ENCODE data around the gene VPS13A. TPM values are rescaled to one million over a fixed set of nuclear protein-coding genes. Genes with fewer than 3 reads are reported as not detected.

Gene VPS13A
- total and polyA plus RNA-seq, 2 of the 13 experiments (the other 11 are each of a cell fraction or from before 2014, with no cell fraction given) = 20.4 to 20.7 TPM

DNA sequence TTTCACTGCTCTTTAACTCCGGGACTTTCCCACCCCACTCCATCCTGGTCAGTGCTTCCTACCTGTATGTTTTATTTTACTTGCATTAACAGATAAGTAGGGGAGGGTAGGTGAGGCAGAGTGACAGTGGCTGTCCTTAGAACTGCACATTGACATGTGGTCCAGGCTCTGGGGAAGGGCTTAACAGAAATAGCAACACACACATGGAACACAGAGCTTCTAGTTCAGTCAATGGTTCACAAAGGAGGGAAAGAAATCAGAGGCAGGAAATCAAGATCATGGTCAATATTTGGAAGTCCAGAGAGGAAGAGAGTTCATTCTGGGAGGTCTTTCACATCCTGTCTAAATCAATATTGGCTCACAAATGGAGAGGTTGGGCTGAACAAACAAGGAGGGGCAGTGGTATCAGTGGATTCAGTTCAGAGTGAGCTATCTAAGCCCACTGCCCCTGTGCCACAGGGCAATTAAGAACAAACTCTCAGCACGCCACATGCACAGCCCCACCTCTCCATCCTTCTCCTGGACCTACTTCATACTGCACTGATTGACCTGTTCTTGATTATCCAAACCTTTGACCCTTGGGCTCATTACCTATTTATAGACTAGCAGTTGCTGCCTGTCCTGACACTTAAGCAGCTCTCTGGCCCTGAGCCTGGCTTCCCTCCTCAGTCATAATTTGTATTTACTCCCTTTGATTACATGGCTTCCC lies 6.2 kb upstream of the VPS13A start (continued):
- TF ChIP-seq, protein P1, sequence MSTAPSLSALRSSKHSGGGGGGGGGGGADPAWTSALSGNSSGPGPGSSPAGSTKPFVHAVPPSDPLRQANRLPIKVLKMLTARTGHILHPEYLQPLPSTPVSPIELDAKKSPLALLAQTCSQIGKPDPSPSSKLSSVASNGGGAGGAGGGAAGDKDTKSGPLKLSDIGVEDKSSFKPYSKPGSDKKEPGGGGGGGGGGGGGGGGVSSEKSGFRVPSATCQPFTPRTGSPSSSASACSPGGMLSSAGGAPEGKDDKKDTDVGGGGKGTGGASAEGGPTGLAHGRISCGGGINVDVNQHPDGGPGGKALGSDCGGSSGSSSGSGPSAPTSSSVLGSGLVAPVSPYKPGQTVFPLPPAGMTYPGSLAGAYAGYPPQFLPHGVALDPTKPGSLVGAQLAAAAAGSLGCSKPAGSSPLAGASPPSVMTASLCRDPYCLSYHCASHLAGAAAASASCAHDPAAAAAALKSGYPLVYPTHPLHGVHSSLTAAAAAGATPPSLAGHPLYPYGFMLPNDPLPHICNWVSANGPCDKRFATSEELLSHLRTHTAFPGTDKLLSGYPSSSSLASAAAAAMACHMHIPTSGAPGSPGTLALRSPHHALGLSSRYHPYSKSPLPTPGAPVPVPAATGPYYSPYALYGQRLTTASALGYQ (CRISPR knock-in tag; IDR thresholded peaks at IDR 0.05) = peak; percentile 98
- TF ChIP-seq RCOR2 (CRISPR knock-in tag; IDR thresholded peaks at IDR 0.05) (peak; percentile 97), ZNF761 (CRISPR knock-in tag; conservative IDR thresholded peaks at IDR 0.05) (peak; percentile 92), ZMYM2 (CRISPR knock-in tag; IDR thresholded peaks at IDR 0.05) (0 out of 2 replicates have a peak, but pooled peaks have one; percentile 62), MEIS1 (CRISPR knock-in tag; IDR thresholded peaks at IDR 0.05; ENCODE audit: borderline replicate concordance) (peak; percentile 83; the same call in 1 of the 2 replicates), ZFP62 (CRISPR knock-in tag; IDR thresholded peaks at IDR 0.05) (no peak), ZNF510 (CRISPR knock-in tag; IDR thresholded peaks at IDR 0.05; ENCODE audit: low read depth) (0 out of 2 replicates have a peak, but pooled peaks have one; percentile 56), ZNF746 (CRISPR knock-in tag; IDR thresholded peaks at IDR 0.05) (peak; percentile 91), ARNTL (CRISPR knock-in tag; IDR thresholded peaks at IDR 0.05) (peak; percentile 88), ZNF224 (CRISPR knock-in tag; IDR thresholded peaks at IDR 0.05) (peak; percentile 60; the same call in 1 of the 2 replicates), SIX1 (CRISPR knock-in tag; IDR thresholded peaks at IDR 0.05; ENCODE audit: borderline replicate concordance) (peak; percentile 80), BRF2 (CRISPR knock-in tag; IDR thresholded peaks at IDR 0.05) (peak; percentile 68), HOXD1 (CRISPR knock-in tag; IDR thresholded peaks at IDR 0.05) (peak; percentile 85), HOXA7 (CRISPR knock-in tag; IDR thresholded peaks at IDR 0.05) (no peak), RARA (CRISPR knock-in tag; IDR thresholded peaks at IDR 0.05) (peak; percentile 95), ZNF557 (CRISPR knock-in tag; IDR thresholded peaks at IDR 0.05) (peak; percentile 66; the same call in 1 of the 2 replicates), THRA (CRISPR knock-in tag; IDR thresholded peaks at IDR 0.05; ENCODE audit: borderline replicate concordance) (peak; percentile 89), TEAD2 (CRISPR knock-in tag; IDR thresholded peaks at IDR 0.05) (no peak), ZFP82 (CRISPR knock-in tag; IDR thresholded peaks at IDR 0.05; ENCODE audit: borderline replicate concordance) (0 out of 2 replicates have a peak, but pooled peaks have one; percentile 64), TBL1XR1 (IDR thresholded peaks at IDR 0.05; ENCODE audit: borderline replicate concordance, low read length, partially characterized antibody) (peak; percentile 89), SRF (IDR thresholded peaks at IDR 0.05; ENCODE audit: low read depth, low read length) (0 out of 2 replicates have a peak, but pooled peaks have one; percentile 33)
- TF ChIP-seq, protein P2, sequence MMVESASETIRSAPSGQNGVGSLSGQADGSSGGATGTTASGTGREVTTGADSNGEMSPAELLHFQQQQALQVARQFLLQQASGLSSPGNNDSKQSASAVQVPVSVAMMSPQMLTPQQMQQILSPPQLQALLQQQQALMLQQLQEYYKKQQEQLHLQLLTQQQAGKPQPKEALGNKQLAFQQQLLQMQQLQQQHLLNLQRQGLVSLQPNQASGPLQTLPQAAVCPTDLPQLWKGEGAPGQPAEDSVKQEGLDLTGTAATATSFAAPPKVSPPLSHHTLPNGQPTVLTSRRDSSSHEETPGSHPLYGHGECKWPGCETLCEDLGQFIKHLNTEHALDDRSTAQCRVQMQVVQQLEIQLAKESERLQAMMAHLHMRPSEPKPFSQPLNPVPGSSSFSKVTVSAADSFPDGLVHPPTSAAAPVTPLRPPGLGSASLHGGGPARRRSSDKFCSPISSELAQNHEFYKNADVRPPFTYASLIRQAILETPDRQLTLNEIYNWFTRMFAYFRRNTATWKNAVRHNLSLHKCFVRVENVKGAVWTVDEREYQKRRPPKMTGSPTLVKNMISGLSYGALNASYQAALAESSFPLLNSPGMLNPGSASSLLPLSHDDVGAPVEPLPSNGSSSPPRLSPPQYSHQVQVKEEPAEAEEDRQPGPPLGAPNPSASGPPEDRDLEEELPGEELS (CRISPR knock-in tag; IDR thresholded peaks at IDR 0.05) = peak; percentile 93
- TF ChIP-seq, protein P3, sequence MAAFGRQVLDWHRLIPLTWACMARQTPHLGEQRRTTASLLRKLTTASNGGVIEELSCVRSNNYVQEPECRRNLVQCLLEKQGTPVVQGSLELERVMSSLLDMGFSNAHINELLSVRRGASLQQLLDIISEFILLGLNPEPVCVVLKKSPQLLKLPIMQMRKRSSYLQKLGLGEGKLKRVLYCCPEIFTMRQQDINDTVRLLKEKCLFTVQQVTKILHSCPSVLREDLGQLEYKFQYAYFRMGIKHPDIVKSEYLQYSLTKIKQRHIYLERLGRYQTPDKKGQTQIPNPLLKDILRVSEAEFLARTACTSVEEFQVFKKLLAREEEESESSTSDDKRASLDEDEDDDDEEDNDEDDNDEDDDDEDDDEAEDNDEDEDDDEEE (CRISPR knock-in tag; IDR thresholded peaks at IDR 0.05) = no peak

All from HepG2 (cell line).